Activated CD4-positive, CD25-positive, alpha-beta regulatory T cell treated with anti-CD3 and anti-CD28 coated beads, Interleukin-2, amount 50 U/mL, for 72 hours (primary cell): Measurements from ENCODE around the gene SMIM1.

Experiments
- DNase-seq: peaks from one replicate; pipeline ENCODE4 v3.0.0; 2021

Gene SMIM1

DNA sequence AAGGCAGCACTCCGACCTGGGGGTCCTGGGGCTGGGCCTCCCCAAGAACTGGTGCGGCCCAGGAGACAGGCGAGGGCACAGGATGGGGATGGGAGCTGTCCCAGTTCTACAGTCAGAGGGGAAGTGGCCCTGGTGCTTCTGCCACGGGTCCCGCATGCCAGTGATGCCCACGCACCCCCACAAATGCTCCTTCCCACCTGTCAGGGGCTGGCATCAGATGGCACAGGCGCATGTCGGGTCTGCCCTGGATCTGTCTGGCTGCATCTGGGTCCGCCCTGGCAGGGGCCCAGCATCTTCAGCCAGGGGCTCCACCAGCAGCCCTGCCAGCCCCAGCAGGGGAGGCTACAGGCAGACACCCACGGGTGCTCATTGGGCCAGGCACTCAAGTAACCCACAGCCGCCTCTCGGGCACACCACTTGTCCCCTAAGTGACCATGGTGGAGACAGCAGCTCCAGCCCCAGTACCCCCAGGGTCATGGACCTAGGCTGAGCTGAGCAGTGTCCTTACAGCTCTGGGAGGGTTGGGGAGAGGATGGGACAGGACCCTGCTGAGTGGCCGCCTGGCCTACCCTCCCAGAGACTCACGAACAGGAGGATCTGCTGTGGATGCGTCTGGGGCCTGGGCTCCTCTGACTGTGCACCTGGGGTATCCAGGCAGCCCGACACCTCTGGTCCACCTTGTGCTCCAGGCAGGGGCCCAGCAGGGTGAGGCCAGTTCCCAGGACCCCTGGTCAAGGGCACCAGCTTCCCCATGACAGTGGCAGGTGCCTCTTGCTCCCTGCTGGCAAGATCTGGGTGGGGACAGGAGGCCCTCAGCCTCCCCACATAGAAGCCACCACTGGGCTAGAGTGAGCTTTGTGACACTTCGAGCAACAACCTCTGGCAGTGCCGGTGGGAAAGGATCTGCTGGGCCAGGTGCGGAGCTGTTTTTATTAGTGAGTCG is 5.4 kb downstream of the SMIM1 start:
- no peak for DNase-seq

DNA sequence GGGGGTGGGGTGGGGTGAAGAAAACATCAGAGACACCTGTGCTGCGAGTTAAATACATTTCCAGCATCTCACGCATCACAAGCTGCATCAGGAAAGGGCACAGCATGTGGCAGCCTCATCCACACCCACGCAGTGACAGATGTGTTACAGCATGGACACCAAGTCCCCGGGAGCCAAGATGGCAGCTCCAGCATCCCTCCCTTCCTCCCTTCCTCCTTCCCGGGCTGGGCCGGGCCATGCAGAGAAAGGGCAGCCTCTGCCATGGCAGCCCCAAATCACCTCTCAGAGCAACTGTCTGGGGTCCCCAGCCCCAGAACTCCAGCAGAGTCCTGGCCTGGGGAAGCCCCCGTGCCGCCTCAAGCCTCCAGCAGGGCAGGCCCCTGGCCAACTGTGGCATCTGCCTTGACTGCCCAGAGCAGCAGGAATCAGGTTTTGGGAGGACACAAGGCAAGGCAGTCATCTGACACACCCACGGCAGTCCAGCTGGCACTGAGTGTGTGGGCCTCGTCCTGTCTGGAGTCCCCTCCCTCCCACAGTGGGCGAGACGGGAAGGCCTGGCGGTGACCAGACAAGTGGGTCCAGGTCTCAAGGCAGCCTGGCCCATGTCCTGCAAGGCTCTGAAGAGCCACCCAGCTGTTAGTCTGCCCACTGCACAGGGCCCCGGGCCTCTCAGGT is 6.2 kb downstream of the SMIM1 start:
- no peak for DNase-seq

DNA sequence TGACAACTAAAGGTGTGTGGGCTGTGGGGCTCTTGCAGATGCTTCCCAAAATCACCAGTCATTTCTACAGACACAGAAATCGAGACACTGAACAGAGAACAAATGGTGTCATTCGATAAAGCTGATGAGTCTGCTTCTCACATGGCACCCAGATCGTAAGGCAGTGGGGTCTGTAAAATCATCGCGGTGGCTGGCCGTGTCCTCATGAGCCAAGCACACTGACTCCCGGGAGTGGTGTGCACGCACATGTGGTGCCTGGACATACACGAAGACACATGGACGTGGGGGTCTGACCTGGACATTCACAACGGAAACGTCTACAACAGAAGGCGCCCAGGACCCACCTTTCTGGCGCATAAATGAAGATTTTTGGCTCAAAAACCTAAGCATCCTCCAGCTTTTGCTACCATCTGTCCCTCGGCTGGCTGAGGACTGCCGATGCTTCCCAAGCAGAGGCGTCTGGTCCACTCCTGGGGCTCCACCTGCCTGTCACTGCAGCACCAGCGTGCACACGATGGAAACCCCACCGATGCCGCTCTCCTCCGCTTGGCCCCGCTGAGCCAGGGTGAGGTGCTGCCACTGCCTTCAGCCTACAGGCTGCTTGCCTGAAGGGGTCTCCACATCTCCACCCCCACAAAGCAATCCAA is 6.8 kb downstream of the SMIM1 start:
- DNase-seq = no peak

DNA sequence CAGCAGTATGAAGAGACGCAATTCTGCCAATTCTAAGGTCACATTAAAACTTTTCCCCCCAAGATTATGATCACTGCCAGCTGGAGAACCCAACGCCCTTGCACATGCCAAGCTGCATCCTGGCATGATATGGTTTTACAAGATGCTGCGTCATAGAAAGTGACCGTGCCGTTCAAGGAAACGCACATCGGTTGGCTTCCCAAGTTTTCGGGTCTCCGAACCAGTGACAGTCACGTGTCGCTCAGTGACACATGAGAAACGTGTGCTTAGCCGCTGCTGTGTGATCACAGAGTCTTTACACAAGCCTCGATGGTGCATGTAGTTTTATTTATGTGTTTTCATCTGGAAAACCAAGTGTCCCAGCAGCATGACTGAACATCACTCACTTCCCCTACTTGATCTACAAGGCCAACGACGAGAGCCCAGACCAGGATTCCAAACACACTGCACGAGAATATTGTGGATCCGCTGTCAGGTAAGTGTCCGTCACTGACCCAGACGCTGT is 7.4 kb downstream of the SMIM1 start:
- DNase-seq = no peak

DNA sequence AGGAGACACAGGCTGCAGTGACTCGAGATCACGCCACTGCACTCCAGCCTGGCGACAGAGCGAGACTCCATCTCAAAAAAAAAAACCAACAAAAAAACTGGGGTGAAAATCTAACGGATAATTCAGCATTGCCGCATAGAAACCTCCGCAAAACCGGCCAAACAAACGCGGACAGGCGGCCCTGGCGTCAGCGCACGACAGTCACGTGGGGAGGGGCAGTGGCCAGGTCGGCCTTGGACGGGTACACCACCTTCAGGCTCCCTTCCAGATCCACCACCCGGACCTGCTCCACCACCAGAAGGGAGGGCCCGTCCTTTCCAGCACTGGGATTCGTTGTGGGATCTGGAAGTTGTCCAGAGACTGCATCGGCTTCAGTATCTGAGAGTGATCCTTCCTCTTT is 8.4 kb downstream of the SMIM1 start:
- DNase-seq = no peak

DNA sequence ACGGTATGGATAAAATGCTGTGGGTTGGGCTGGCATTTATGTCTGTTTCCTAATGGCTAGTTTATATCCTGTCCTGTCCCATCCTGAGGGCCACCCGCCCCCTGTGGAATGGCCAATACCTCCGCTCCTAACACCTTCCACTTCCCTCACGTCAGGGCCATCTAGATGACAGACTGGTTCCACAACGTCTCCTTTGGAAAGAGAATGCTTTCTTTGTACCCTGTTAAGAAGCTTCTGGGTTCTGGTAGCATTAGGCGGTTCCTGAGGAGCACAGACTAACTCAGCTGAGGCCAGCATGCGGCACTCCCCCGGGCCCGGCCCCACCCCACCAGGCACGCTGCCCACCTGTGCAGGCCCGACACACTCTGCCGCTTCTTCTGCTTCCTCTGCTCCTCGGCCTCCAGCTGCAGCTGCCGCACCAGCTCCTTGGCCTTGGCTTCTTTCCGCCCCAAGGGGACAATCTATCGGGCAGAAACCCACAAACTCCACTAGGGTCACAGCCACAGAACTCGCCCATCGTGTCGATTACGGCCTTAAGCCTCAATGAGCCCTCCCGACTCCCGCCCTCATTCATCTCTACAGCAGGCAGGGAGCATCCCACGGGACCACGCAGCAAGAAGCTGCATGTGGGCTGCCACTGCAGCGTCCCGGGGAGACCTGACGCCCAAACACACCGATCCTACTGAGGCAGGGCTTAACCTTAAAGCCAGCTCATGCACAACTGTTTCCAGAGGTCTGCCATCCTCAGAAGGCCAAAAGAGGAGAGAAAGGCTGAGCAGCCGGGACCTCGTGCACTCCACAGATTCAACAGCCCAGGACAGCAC is 11.3 kb downstream of the SMIM1 start:
- DNase-seq = no peak

DNA sequence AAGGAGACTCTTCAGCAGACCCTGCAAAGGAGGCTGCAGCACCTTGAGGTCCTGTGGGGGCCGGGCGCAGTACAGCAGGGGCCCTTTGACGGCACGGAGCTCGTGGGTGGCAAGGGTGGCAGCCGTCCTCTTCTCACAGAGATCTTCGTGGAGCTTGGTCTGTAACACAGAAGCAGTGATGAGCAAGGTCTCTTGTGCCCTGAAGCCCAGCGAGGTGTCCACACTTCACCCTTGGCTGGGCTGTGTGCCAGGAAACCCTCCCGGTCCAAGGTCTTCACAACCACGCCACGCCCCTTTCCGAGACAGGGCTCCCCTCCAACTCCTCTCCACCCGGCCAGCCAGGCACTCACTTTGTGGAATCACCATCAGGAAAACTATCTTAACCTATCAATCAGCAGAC is 12.5 kb downstream of the SMIM1 start:
- DNase-seq = no peak

DNA sequence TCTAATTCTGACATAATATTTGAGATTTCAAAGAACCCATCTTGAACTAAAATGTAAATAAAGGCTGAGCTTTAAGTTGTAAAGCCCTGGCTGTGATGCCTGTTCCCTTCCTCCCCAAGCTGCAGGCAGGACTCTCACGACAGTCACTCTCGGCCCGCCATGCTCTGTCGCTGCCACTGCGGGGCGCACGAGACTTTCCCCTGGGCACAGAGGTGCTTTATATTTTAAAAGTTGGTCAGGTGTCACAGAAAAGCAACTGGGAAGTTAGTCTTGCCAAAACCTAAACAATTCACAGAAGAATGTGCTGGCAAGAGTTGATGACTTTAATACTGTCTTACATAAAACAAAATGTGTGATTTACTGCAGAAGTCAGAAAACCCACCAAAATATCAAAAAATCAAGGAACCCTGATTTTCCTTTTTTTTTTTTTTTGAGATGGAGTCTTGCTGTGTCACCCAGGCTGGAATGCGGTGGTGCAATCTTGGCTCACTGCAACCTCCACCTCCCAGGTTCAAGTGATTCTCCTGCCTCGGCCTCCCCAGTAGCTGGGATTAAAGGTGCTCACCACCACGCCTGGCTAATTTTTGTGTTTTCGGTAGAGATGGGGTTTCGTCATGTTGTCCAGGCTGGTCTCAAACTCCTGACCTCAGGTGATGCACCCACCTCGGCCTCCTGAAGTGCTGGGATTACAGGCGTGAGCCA is 13.1 kb downstream of the SMIM1 start:
- no peak for DNase-seq

DNA sequence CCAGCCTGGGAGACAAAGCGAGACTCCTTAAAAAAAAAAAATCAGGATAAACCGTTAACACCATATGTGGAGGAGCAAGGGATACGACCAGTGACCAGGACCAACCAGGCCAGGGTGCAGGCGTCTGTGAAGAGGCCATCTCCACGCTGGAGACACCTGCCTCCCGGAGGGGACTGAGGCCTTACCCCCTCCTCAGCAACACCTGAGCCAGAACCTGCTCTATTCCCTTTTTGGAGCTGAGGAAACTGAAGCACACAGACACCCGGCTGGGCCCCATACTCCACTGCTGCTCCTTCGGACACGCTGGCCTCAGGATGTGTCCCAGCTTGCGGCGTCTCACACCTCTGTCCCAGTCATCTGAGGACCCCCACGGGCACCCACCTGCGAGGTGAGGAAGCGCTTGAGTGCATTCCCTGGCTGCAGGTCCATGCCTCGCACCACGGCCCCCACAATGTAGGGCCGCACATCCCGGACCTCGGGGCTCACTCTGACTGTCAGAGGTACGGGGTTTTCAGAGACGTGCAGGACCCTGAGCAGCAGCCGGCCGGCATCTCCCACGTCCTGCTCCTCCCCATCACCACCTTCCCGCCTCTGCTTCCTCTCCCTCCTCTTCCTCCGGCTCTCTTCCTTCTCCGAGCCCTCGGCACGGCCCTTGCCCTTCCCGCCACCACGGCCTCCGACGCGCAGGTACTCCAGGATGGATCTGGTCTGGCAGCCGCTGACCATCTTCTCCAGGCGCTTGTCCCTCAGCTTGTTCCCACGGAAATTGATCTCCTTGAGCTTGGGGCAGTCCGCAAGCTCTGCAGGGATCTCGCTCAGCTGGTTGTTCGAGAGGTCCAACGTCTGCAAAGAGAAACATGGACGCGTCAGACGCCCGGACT is 14.2 kb downstream of the SMIM1 start:
- DNase-seq = no peak

DNA sequence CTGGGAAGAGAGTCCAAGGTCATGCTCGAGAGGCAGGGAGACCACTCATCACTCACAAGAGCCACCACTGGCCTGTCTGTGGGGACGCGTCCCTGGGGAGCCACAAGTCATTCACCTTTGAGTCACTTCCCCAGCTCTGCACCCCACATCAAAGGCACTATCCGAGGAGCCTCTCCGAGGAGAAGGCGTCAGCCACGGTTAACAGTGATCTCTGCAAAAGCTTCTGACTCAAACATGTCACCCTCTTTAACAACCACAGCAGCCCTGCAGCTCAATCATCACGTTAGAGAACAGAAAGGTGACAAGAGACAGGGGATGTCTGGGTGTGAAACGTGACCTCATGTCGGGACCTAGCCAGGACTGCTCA is 14.8 kb downstream of the SMIM1 start:
- no peak for DNase-seq

DNA sequence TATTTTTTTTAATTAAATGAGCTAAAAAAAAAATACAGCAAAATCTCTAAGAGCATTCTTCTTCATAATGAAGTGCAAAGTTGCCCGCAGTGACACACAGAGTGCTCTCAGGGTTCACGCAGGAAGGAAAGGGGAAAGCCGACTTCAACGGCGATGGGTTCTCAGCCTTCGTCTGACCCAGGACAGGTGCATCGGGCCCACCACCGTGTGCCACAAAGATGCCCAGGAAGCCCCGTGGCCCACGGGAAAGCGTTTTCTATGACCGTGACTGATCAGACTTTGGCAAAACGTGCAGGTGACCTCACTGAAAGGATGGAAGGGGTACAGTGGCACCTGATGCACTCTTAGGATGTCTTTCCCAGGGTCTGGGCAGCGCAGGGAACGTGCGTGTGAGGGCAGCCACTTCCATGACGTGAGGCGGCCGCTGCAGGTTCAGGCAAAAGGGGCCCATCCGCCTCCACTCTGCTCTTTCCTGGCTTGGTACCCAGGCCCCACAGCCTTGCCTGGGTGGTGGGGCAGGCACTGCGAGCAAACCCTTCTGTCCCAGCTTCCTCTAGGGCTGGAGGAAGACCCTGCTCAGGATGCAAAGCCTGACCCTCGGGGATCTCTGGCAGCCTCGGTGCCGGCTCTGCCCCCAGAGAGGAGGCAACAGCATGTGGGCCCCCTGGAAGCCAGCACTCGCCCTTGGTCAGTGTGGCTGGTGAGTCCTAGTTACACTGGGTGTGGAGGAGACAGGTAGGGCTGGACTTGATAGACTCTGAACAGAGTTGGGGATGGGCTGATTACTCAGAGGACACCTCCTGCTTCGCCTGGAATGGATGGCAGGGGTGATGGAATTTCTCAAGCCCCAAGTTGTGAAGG is 15.4 kb downstream of the SMIM1 start:
- no peak for DNase-seq

DNA sequence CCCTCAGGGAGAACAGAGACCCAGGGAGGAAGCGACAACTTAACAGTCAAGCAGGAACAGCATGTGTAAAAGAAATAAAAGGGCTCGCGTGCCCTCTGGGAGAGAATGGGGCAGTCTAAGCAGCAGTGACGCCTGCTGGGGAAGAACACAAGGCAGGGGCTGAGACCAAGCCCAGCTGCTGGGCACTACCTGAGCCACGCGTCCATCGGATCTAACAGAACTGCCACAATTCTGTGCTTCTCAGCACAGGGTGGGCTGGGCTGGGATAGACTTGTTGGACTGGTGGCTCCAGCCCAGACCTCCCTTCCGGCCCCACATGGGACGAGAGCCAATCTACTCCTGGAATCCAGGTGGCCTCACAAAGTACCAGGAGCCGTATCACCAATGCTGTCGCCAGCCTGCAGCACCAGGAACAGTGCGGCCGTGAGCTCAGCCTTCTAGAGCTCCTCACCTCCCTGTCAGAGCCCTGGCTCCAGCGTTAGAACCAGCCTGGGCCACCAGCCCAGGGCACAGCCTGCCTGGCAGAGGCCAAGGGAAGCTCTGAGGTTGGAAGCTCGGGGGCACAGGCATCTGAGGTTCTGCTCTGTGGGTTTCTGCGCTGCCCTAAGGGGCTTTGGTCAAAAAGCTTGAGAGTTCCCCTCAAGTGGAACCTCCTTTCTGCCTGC is 16.3 kb downstream of the SMIM1 start:
- no peak for DNase-seq

DNA sequence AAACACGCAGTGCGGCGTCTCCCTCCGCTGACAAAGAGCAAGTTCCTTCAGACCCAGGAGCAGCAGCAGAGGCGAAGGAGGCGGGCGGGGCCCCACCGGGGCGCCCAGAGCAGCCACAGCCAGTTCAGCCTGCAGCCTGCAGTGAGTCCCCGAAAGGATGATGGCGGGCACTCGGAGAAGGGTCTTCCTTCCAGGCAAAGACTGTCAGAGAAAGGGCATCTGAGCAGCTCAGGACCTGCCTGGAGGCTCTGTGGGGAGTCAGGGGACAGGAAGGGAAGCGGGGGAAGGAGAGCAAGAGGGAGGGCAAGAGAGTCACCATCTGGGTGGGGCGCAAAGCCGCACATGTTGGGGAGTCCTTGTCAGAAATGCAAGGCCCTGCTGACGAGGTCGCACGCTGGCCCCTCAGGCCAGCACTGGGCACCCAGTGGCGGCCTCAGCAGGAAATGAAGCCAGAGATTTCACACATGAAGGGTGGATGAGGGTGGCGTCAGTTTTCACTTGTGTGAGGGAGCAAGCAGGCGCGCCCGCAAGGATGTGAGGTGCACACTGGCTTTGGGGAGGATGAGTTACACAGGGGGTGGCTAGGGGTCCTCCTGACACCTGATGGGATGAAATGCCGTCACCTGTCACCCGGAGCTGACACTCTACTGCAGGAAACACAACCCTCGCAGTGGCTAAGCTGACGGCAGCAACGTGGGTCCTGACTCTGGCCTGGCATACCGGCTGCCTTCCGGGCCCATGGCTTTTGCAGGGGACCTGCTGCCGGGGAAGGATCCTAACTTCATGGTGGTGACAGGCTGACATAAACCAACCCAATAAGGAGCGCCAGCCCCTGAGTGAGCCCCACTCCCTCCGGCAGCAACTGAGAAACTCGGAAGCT is 17.1 kb downstream of the SMIM1 start:
- DNase-seq = no peak

DNA sequence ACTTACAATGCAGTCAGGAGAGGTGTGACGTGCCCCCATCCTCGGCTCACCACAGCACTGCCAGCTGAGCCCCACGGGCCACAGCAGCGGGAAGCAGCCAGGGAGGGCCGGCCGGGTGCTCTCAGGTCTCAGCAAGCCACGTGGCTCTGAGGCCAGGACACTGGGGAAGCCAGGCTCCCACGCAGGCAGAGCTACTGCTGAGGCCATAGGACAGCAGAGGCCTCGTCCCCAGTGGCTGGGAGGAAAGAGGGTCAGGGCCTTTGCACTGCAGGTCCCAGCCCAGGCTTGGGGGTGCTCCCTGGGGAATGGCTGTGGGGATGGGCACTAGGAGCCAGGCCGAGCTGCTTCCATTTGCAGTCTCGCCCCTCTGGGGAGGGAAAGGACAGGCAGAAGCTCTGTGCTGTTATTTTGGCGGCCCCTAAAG is 18.0 kb downstream of the SMIM1 start:
- DNase-seq = no peak

DNA sequence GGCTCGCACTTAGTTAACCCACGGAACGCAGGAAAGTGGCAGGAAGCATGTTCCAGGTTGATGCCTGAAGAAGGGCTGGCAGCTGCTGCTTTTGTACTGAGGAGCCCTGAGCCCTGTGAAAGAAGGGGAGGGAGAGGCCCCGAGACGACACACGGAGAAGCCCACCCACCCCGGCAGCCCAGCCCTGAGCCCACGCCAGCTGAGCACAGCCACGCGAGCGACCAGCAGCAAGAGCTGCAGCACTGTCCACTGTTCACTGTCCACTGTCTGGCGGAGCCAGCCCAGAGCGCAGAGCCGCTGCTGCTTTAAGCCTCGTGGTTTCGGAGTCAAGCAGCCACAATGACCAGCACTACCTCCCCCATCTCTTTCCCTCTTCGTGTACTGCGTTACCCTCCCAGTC is 18.4 kb downstream of the SMIM1 start:
- DNase-seq = no peak

DNA sequence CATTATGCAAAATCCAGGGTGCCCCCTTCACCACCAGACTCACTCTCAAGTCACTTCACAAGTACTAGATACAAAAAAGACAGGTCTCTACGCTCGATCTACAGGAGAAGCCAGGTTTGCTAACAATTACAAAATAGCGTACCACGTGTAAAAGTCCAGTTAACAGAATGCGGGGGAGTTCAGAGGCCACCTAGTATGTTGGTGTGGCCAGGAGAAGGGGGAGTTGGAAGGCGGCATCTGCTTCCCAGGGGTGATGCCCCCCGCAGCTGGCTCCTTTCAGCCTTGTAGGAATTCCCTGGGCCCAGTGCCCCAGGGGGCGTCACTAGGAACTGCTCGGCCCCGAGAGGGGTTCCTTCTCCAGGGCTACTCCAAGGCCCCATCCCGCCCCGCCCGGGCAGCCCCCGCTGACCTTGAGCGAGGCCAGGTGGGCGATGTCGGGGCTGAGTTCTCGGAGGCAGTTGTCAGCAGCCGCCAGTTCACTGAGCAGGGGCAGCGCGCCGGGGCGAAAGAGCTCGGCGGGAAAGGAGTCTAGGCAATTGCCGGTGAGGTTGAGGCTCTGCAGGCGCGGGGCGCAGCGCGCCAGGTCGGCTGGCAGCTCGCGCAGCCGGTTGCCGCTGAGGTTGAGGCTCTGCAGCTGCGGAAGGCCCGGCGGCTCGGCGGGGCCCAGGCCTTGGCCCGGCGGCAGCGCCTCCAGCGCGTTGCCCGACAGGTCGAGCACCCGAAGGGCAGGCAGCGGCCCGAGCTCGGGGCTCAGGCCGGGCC is 23.1 kb downstream of the SMIM1 start:
- no peak for DNase-seq

DNA sequence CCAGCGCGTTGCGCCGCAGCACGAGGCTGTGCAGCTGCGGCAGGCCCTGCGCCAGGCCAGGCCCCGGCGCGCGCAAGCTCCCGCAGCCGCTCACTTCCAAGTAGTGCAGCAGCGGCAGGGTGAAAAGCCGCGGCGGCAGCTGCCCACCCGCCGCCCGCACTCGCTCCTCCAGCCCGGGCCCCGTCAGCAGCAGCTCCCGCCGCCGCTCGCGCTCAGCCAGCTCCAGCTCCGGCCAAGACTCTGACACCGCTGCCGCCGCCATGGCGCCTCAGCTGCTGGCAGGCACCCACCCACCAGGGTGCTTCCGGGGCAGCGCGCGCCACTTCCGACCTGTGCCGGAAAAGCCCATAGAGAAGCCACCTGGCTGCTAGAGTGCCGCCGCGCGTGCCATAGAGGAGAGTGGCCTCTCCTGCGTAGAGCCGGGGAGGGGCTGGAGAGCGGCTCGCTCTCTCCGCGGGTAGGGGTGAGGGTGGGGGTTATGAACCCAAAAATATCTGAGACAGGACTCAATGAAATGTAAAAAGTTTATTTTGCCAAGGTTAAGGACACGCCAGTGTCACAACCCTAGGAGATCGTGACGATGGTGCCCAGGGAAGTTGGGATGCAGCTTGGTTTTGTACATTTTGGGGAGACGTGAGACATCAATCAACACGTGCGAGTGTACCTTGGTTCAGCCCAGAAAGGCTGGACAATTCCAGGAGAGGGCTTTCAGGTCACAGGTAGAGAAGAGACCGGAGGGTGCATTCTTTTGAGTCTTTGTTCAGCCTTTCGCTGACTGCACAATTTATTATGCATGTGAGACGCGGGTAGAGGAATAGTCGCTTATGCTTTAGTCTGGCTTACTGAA is 23.9 kb downstream of the SMIM1 start, which contains the start of gene LRRC47:
LRRC47 (minus strand) TSS at position 284 of the 847 bp plus-strand sequence; CDS start at position 262, 22 bp downstream.
- DNase-seq = peak; percentile 94
